ENCODE measurements around the gene MICU1. TPM values are rescaled to one million over a fixed set of nuclear protein-coding genes. Genes with fewer than 3 reads are reported as not detected.
"Not testable (repeated sequence)": the region's sequence is repeated elsewhere in the genome, so short reads cannot be mapped to it uniquely, and the experiment has no call there.

The MICU1 gene
- 10 to 100 TPM in 1 of 2 experiments, 1 to 10 TPM in 1; 9.4 to 12.1 TPM for total RNA-seq
- polyA plus RNA-seq (2013, experiment 1 of 2), result 19.1 TPM
- 23.7 TPM for polyA plus RNA-seq (2013, experiment 2 of 2)
- total RNA-seq, result 10.8 to 58.5 (median 28.8) reads per million in 172 experiments

GRCh38 chr10:72625608-72626443 lies at the start of gene MICU1:
TSS of gene MICU1 (minus strand) at chr10:72626079. CDS start at chr10:72566793, 59,286 bp downstream.
- ChIA-PET POLR2A (interaction anchor here (0.6 to 2.6 kb wide), 4 partner anchors 13 to 870 kb away, joined by 3 to 13 read pairs (median 4); partner anchors contain the start of genes MCU and PPP3CB), CTCF (interaction anchor here (1.9 kb wide), 1 partner anchor 66 kb away, joined by 7 read pairs; the partner anchor contains the start of gene MCU)
- no peaks in the 10 kb centered on the region for H3K27me3 ChIP-seq (ENCODE audit: control insufficient read depth in 1 of 2, insufficient read depth in 2 of 2, low read length in 2 of 2)
- Mint-ChIP-seq H3K27ac (peak within 1 kb of the TSS; percentile 83), H3K36me3 (ENCODE audit: low read depth) (peaks cover 10% of the 10 kb centered on the region), H3K4me1 (ENCODE audit: low read depth) (peaks cover 26% of the 10 kb centered on the region), H3K27me3 (no peaks in the 10 kb centered on the region), H3K9me3 (no peaks in the 10 kb centered on the region), H3K4me3 (peak within 1 kb of the TSS; percentile 99)
- no peaks in the 10 kb centered on the region for H3K36me3 ChIP-seq (ENCODE audit: insufficient read depth, low read length)
- ATAC-seq (ENCODE audit: poor library complexity) (peak; percentile 99), DNase-seq (peak; percentile 85 to 97 (median 92))
- peak within 1 kb of the TSS; percentile 92 for H3K4me3 ChIP-seq (ENCODE audit: low read length)
- intact Hi-C loops (cut with DNase I, micrococcal nuclease), result loop anchor here (2.0 to 10.0 kb wide), 8 partner anchors 65 to 1001 kb away; partner anchors contain the start of genes DNAJC9 (in 1 of the 2), ECD (in 1 of the 2), FAM149B1 (in 1 of the 2) and MCU (in 1 of the 2)
- no peaks in the 10 kb centered on the region for H3K9me3 ChIP-seq (ENCODE audit: control insufficient read depth in 1 of 2, insufficient read depth in 1 of 2, low read length in 2 of 2)
- H3K27ac ChIP-seq (ENCODE audit: low read depth in 1 of 2, low read length in 2 of 2), result peak within 1 kb of the TSS; percentile 15 to 42
- H3K4me1 ChIP-seq (ENCODE audit: insufficient read depth, low read length), result peaks cover 16% of the 10 kb centered on the region
- TF ChIP-seq CTCF (IDR thresholded peaks at IDR 0.05), result no peak

- H3K4me1 ChIP-seq (ENCODE audit: insufficient read depth, low read length); H3K4me3 Mint-ChIP-seq; intact Hi-C loops (cut with DNase I, micrococcal nuclease); H3K27me3 Mint-ChIP-seq; H3K4me1 Mint-ChIP-seq (ENCODE audit: low read depth); DNase-seq; H3K36me3 Mint-ChIP-seq (ENCODE audit: low read depth); ATAC-seq (ENCODE audit: poor library complexity); H3K9me3 ChIP-seq (ENCODE audit: control insufficient read depth in 1 of 2, insufficient read depth in 1 of 2, low read length in 2 of 2); POLR2A ChIA-PET; H3K27me3 ChIP-seq (ENCODE audit: control insufficient read depth in 1 of 2, insufficient read depth in 2 of 2, low read length in 2 of 2); H3K36me3 ChIP-seq (ENCODE audit: insufficient read depth, low read length); H3K9me3 Mint-ChIP-seq; CTCF ChIA-PET; H3K4me3 ChIP-seq (ENCODE audit: low read length); H3K27ac ChIP-seq (ENCODE audit: low read depth in 1 of 2, low read length in 2 of 2); H3K27ac Mint-ChIP-seq: not testable (repeated sequence)
These were observed 48.3 kb upstream of the MICU1 start for GRCh38 chr10:72674174-72674573.

GRCh38 chr10:72673280-72673679 lies 47.4 kb upstream of the MICU1 start:
- H3K9me3 Mint-ChIP-seq, result no peaks in the 10 kb centered on the region
- no peak for TF ChIP-seq CTCF (IDR thresholded peaks at IDR 0.05)
- Histone ChIP-seq H3K9me3 (ENCODE audit: control insufficient read depth in 1 of 2, insufficient read depth in 1 of 2, low read length in 2 of 2) (no peaks in the 10 kb centered on the region), H3K4me1 (ENCODE audit: insufficient read depth, low read length) (no peaks in the 10 kb centered on the region), H3K36me3 (ENCODE audit: insufficient read depth, low read length) (no peaks in the 10 kb centered on the region), H3K4me3 (ENCODE audit: low read length) (no peak overlapping the region), H3K27ac (ENCODE audit: low read depth in 1 of 2, low read length in 2 of 2) (no peak overlapping the region), H3K27me3 (ENCODE audit: control insufficient read depth in 1 of 2, insufficient read depth in 2 of 2, low read length in 2 of 2) (no peaks in the 10 kb centered on the region)
- no peaks in the 10 kb centered on the region for H3K4me1 Mint-ChIP-seq (ENCODE audit: low read depth)
- DNase-seq, result no peak
- ChIA-PET POLR2A (no interaction called here), CTCF (no interaction called here)
- H3K36me3 Mint-ChIP-seq (ENCODE audit: low read depth), result no peaks in the 10 kb centered on the region
- peaks cover under 1% of the 10 kb centered on the region for H3K27me3 Mint-ChIP-seq
- H3K4me3 Mint-ChIP-seq, result no peak overlapping the region
- ATAC-seq (ENCODE audit: poor library complexity), result no peak
- H3K27ac Mint-ChIP-seq, result no peak overlapping the region
- intact Hi-C loops (cut with DNase I, micrococcal nuclease), result no loop called here
